ENCODE measurements around the gene WNT9B. TPM values are rescaled to one million over a fixed set of nuclear protein-coding genes. Genes with fewer than 3 reads are reported as not detected.

WNT9B gene
- total RNA-seq, 3 donors from 2014 or later: 2.0 to 2.4 TPM; not detected in 1

GRCh38 chr17:46935658-46936266, 84.4 kb downstream of the WNT9B start:
- intact Hi-C loops (cut with DNase I; ENCODE audit: low total_unique reads): no loop called here
- no peak for DNase-seq (ENCODE audit: low spot score in 2 of 2)
- Histone ChIP-seq H3K27me3 (no peaks in the 10 kb centered on the region), H3K9me3 (no peaks in the 10 kb centered on the region), H3K4me1 (no peaks in the 10 kb centered on the region), H3K27ac (no peak overlapping the region), H3K36me3 (peaks cover 16% of the 10 kb centered on the region), H3K4me3 (no peak overlapping the region)
- no peak for TF ChIP-seq CTCF (IDR thresholded peaks at IDR 0.05)
- TF ChIP-seq POLR2A (IDR thresholded peaks at IDR 0.05): no peak
- TF ChIP-seq POLR2AphosphoS5 (IDR thresholded peaks at IDR 0.05): no peak

Other genes starting within 250 kb of the WNT9B start
- gene WNT3, start 32.9 kb upstream of the WNT9B start, total RNA-seq: 1 to 10 TPM in 2 of 3 donors, under 1 TPM in 1; 0.48 to 2.9 (median 1.6) TPM
- 10 to 100 TPM; 41.0 to 57.7 (median 50.9) TPM for gene GOSR2, start 71.6 kb downstream of the WNT9B start, total RNA-seq
- gene RPRML, start 127.7 kb downstream of the WNT9B start, total RNA-seq: under 1 TPM in 1 of 3 donors, not detected in 2; 0.66 TPM